T-cell (primary cell): ENCODE results near the gene ADAMTS19. TPM values are rescaled to one million over a fixed set of nuclear protein-coding genes. Genes with fewer than 3 reads are reported as not detected.
"Not testable (repeated sequence)": the region's sequence is repeated elsewhere in the genome, so short reads cannot be mapped to it uniquely, and the experiment has no call there.

ENCODE experiments used
- ATAC-seq, 4 experiments: fragments of 200-7000 bp in 3 of 4; fragments of 150-1000 bp in 1 of 4; cut with Tn5 transposase; replicated peaks in 1 of 4; 1 replicate in 3 of 4; 2 replicates in 1 of 4; pipeline ENCODE4 v1.10.0; 2021; ENCODE audit warnings: moderate library complexity in 3 of 4, mild to moderate bottlenecking in 2 of 4, moderate number of reproducible peaks in 1 of 4
- CTCF ChIA-PET, 2 donors: fragments of 300-600 bp; sonication (Branson Sonifier 250); formaldehyde crosslinking; loops; one replicate each; lab custom pipeline; 2022; ENCODE audit warnings: antibody characterized with exemption in 2 of 2; lab: Charles Lee
- POLR2A ChIA-PET, 2 donors: fragments of 300-600 bp; sonication (Branson Sonifier 250); formaldehyde crosslinking; loops; one replicate each; lab custom pipeline; 2022; ENCODE audit warnings: antibody characterized with exemption in 2 of 2; lab: Charles Lee
- DNase-seq, 35 experiments: peaks; one replicate each; pipeline versions ENCODE4 v3.0.0 to v3.0.0-alpha.2; 2013 to 2023
- H3K27ac ChIP-seq: one replicate; pipeline ENCODE4 v1.5.1; 2013; ENCODE audit warnings: low read length
- H3K27me3 ChIP-seq, 2 experiments: replicated peaks in 1 of 2; 1 replicate in 1 of 2; 2 replicates in 1 of 2; pipeline versions ENCODE4 v1.6.1 to v1.7.0; 2013; ENCODE audit warnings: low read length in 1 of 2, mixed read lengths in 1 of 2; ENCODE audit not compliant: control insufficient read depth in 2 of 2, insufficient read depth in 2 of 2; ENCODE audit errors: extremely low read depth in 1 of 2
- H3K36me3 ChIP-seq, 2 donors: 1 replicate in 1 of 2; 2 replicates in 1 of 2; pipeline versions ENCODE4 v1.6.1 to v1.7.0; 2013; ENCODE audit warnings: low read length in 1 of 2; ENCODE audit not compliant: control insufficient read depth in 2 of 2, insufficient read depth in 1 of 2; ENCODE audit errors: extremely low read depth in 1 of 2
- H3K4me1 ChIP-seq, 2 experiments: 1 replicate in 1 of 2; 2 replicates in 1 of 2; pipeline versions ENCODE4 v1.6.1 to v1.7.0; 2013; ENCODE audit warnings: low read length in 2 of 2, mixed read lengths in 1 of 2; ENCODE audit not compliant: insufficient read depth in 2 of 2, control insufficient read depth in 1 of 2; ENCODE audit errors: extremely low read depth in 1 of 2
- H3K4me3 ChIP-seq, 2 donors: 1 replicate in 1 of 2; 2 replicates in 1 of 2; pipeline versions ENCODE4 v1.5.1 to v1.7.0; 2013; ENCODE audit warnings: mild to moderate bottlenecking in 2 of 2, low read length in 1 of 2, moderate library complexity in 1 of 2; ENCODE audit not compliant: control insufficient read depth in 1 of 2; ENCODE audit errors: extremely low read depth in 1 of 2
- H3K9me3 ChIP-seq: 2 replicates; pipeline ENCODE4 v1.7.0; 2013
- H3K27ac Mint-ChIP-seq, 2 donors: one replicate each; pipeline ENCODE4 v1.8.0; 2020 to 2021; ENCODE audit warnings: mild to moderate bottlenecking in 2 of 2, mixed read lengths in 2 of 2
- H3K27me3 Mint-ChIP-seq, 2 donors: one replicate each; pipeline ENCODE4 v1.8.0; 2021 to 2022; ENCODE audit warnings: mixed read lengths in 2 of 2
- H3K36me3 Mint-ChIP-seq: one replicate; pipeline ENCODE4 v1.8.0; 2021; ENCODE audit warnings: mixed read lengths
- H3K4me1 Mint-ChIP-seq, 3 donors: one replicate each; pipeline ENCODE4 v1.8.0; 2020 to 2022; ENCODE audit warnings: mixed read lengths in 3 of 3, mild to moderate bottlenecking in 1 of 3
- H3K4me3 Mint-ChIP-seq, 3 donors: one replicate each; pipeline ENCODE4 v1.8.0; 2020 to 2022; ENCODE audit warnings: mild to moderate bottlenecking in 3 of 3, mixed read lengths in 3 of 3, moderate library complexity in 3 of 3
- H3K9me3 Mint-ChIP-seq, 3 donors: one replicate each; pipeline ENCODE4 v1.8.0; 2020 to 2022; ENCODE audit warnings: mixed read lengths in 3 of 3
- WGBS: methylation state at CpG from one replicate; pipeline ENCODE4 v1.1.5; 2013; ENCODE audit warnings: missing lambda C conversion rate; ENCODE audit not compliant: insufficient coverage; 5-methylcytosine and 5-hydroxymethylcytosine counted together
- total RNA-seq, 35 experiments: library from RNA in 6 of 35; stranded (reverse) in 6 of 35; fragments of 120-200 nt in 1 of 35; gene quantifications; one replicate each; pipeline versions ENCODE4 v1.2.1 to v1.2.4 and lab custom pipeline; 2013 to 2026

ADAMTS19 gene
- total RNA-seq, 5 donors from 2014 or later (not counting 1 experiment from before 2014, with no cell fraction given) = 0.13 to 0.18 TPM; not detected in 3

DNA sequence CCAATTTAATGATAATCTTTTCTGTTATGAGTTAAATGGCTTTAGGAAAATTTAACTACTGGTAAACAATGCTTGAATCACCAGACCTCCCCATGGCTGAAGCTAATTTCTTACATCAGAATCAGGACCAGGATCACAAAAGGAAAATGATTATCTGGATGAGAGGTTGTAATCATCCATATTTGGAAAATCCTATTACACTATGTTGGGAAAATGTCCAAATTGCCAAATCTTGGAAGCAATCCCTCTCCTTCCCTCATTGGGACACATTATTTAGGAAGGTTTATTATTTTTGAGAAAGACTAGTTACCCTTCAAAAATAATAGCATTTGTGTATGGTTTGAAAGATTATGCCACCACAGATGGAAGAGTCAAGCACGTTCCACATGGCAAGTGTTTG, 157.1 kb downstream of the ADAMTS19 start:
- H3K9me3 Mint-ChIP-seq = peaks cover 0 to 7% (median 0%) of the 10 kb centered on the region in 3 donors
- H3K27me3 Mint-ChIP-seq = no peaks in the 10 kb centered on the region
- no peaks in the 10 kb centered on the region for H3K4me1 Mint-ChIP-seq

DNA sequence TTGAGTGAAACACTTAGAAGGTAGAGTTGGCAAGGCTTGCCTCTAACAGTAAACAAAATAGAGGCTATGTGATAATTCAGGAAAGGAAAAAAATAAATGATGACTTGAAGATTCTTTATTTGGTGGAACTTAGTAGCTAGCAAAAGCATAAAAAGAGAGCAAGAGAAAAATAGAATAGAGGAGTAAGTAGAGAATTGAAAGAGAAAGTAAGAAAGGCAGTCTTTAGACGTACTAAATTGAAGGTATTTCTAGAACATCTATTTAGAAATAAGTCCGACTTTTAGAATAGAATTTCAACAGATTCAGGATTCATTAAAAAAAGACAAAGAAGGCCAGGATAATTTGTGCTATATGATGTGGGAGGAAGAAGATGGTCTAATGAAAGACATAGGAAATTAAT, 159.7 kb downstream of the ADAMTS19 start:
- Histone ChIP-seq H3K27ac (no peak overlapping the region), H3K9me3 (no peaks in the 10 kb centered on the region), H3K4me1 (no peaks in the 10 kb centered on the region), H3K4me3 (no peak overlapping the region), H3K27me3 (no peaks in the 10 kb centered on the region), H3K36me3 (no peaks in the 10 kb centered on the region)
- H3K36me3 Mint-ChIP-seq = no peaks in the 10 kb centered on the region
- no CpG with 5 or more reads among the region's 2 CpGs for WGBS
- no peak overlapping the region for H3K27ac Mint-ChIP-seq
- no peak for DNase-seq
- no peaks in the 10 kb centered on the region for H3K4me1 Mint-ChIP-seq
- CTCF ChIA-PET = interaction anchor here in 1 of 2 donors (0.6 kb wide), 1 partner anchor 1413 kb away, joined by 3 read pairs; no protein-coding TSS in a partner anchor
- no peaks in the 10 kb centered on the region for H3K27me3 Mint-ChIP-seq
- no peak overlapping the region for H3K4me3 Mint-ChIP-seq
- H3K9me3 Mint-ChIP-seq = peaks cover 0 to 7% (median under 1%) of the 10 kb centered on the region in 3 donors
- no peak for ATAC-seq
- POLR2A ChIA-PET = no interaction called here

More for the DNA sequence above, 157.1 kb downstream of the ADAMTS19 start:
- H3K36me3 ChIP-seq = no peaks in the 10 kb centered on the region
- ATAC-seq (no peak), DNase-seq (no peak)
- H3K4me3 ChIP-seq = no peak overlapping the region
- H3K4me1 ChIP-seq = no peaks in the 10 kb centered on the region
- H3K27me3 ChIP-seq = no peaks in the 10 kb centered on the region
- ChIA-PET CTCF (no interaction called here), POLR2A (no interaction called here)
- H3K27ac ChIP-seq = no peak overlapping the region
- Mint-ChIP-seq H3K36me3 (no peaks in the 10 kb centered on the region), H3K4me3 (no peak overlapping the region), H3K27ac (no peak overlapping the region)
- no peaks in the 10 kb centered on the region for H3K9me3 ChIP-seq
- 86% methylated on average over 1 of the region's 1 CpG for WGBS

DNA sequence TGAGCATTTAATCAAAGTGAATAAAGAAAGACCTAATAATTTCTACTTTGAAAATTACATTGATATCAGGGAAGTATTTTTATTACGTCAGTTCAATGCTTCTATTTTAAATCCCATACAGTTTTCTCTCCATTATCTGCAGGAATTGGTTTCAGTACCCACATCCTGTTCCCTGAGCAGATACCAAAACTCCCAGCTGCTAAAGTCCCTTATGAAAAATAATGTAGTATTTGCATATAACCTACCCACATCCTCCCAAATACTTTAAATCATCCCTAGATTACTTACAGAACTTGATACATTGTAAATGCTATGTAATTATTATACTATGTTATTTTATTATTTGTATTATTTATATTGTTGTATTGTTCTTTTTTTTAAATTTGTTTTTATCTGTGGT, 162.4 kb downstream of the ADAMTS19 start:
- no peaks in the 10 kb centered on the region for H3K27me3 ChIP-seq
- CTCF ChIA-PET = no interaction called here
- H3K9me3 Mint-ChIP-seq = peaks cover 4 to 14% (median 13%) of the 10 kb centered on the region in 3 donors
- WGBS = no CpG with 5 or more reads among the region's 1 CpG
- POLR2A ChIA-PET = no interaction called here
- H3K27ac ChIP-seq = no peak overlapping the region
- H3K27ac Mint-ChIP-seq = no peak overlapping the region
- ATAC-seq = no peak
- no peaks in the 10 kb centered on the region for H3K9me3 ChIP-seq
- H3K4me1 ChIP-seq = no peaks in the 10 kb centered on the region
- H3K27me3 Mint-ChIP-seq = no peaks in the 10 kb centered on the region
- H3K36me3 Mint-ChIP-seq = no peaks in the 10 kb centered on the region
- H3K36me3 ChIP-seq = no peaks in the 10 kb centered on the region
- DNase-seq = no peak
- H3K4me3 ChIP-seq = no peak overlapping the region
- H3K4me1 Mint-ChIP-seq = no peaks in the 10 kb centered on the region
- H3K4me3 Mint-ChIP-seq = no peak overlapping the region

DNA sequence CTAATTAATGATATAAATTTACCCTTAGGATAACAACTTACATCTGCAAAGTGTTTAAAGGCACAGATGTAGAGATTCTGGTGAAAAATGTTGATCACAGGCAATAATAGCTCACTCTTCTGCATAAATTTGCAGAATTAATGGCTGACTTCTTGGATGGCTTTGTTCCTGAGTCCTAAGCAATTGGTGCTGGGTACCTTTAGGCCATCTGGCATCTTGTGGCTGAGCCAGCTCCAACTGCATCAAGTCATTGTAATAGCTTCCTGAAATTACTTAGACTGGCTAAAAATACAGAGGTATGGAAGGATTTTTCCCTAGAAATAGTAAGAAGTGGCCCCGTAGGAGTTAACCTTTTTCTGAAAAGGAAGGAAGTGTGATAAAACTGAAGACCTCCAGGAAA, 169.5 kb downstream of the ADAMTS19 start:
- Histone ChIP-seq H3K9me3 (no peaks in the 10 kb centered on the region), H3K4me3 (no peak overlapping the region), H3K27ac (no peak overlapping the region), H3K27me3 (no peaks in the 10 kb centered on the region), H3K36me3 (no peaks in the 10 kb centered on the region), H3K4me1 (no peaks in the 10 kb centered on the region)
- Mint-ChIP-seq H3K36me3 (no peaks in the 10 kb centered on the region), H3K27ac (no peak overlapping the region), H3K27me3 (no peaks in the 10 kb centered on the region), H3K4me3 (no peak overlapping the region), H3K9me3 (peaks cover 11 to 25% (median 15%) of the 10 kb centered on the region in 3 donors), H3K4me1 (no peaks in the 10 kb centered on the region)
- ATAC-seq (no peak), DNase-seq (no peak)
- WGBS = 0% methylated on average over 1 of the region's 1 CpG
- ChIA-PET CTCF (no interaction called here), POLR2A (no interaction called here)

DNA sequence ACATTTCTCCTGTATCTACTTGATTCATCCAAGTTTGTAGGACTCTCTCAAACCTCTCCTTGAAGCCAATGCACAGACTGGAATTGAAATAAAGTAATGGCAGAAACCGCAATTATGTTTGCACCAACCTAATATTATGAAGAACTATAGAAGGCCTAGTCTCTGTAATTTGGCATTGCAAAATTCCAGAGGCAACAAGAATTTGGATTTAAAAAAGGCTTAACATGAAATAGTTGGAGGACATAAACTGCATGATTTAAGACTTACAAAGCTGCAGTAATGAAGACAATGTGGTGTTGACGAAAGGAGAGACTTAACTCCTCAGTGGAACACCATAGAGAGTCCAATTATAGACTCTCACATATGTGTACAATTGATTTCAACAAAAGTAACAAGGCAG, 170.0 kb downstream of the ADAMTS19 start:
- Histone ChIP-seq H3K4me3 (no peak overlapping the region), H3K9me3 (no peaks in the 10 kb centered on the region), H3K27ac (no peak overlapping the region), H3K4me1 (no peaks in the 10 kb centered on the region), H3K27me3 (no peaks in the 10 kb centered on the region), H3K36me3 (no peaks in the 10 kb centered on the region)
- Mint-ChIP-seq H3K9me3 (peaks cover 11 to 24% (median 20%) of the 10 kb centered on the region in 3 donors), H3K36me3 (no peaks in the 10 kb centered on the region), H3K27me3 (no peaks in the 10 kb centered on the region), H3K27ac (no peak overlapping the region), H3K4me3 (no peak overlapping the region), H3K4me1 (no peaks in the 10 kb centered on the region)
- POLR2A ChIA-PET = no interaction called here
- WGBS = no CpG with 5 or more reads among the region's 2 CpGs
- DNase-seq (no peak), ATAC-seq (no peak)
- CTCF ChIA-PET = no interaction called here

DNA sequence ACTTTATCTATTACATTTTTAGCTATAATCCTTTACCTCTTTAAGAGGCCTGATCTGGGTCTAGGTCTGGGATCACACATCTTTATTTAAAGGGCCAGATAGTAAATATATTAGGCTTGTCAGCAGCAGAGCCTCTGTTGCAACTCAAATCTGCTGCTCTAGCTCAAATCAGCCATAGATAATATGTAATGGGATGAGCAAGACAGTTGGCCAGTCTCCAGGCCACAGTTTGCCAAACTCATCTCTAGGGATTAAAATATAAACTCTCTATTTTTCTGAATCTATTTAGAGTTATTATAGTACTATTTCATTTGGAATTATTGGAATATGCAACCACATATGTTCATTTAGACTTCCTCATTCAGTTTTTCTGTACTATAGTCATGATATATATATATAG, 171.9 kb downstream of the ADAMTS19 start:
- Histone ChIP-seq H3K27ac (no peak overlapping the region), H3K9me3 (no peaks in the 10 kb centered on the region), H3K4me1 (no peaks in the 10 kb centered on the region), H3K36me3 (no peaks in the 10 kb centered on the region), H3K4me3 (no peak overlapping the region), H3K27me3 (no peaks in the 10 kb centered on the region)
- Mint-ChIP-seq H3K9me3 (peaks cover 10 to 20% (median 17%) of the 10 kb centered on the region in 3 donors), H3K27me3 (no peaks in the 10 kb centered on the region), H3K4me3 (no peak overlapping the region), H3K4me1 (no peaks in the 10 kb centered on the region), H3K27ac (no peak overlapping the region), H3K36me3 (no peaks in the 10 kb centered on the region)
- ATAC-seq = no peak
- ChIA-PET POLR2A (no interaction called here), CTCF (no interaction called here)
- no peak for DNase-seq

DNA sequence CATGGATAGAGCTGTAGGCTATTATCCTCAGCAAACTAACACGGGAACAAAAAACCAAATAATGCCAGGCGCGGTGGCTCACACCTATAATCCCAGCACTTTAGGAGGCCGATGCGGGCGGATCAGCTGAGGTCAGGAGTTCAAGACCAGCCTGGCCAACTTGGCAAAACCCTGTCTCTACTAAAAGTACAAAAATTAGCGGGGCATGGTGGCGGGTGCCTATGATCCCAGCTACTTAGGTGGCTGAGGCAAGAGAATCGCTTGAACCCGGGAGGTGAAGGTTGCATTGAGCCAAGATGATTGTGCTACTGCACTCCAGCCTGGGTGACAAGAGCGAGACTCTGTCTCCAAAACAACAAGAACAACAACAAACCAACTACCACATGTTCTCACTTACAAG, 177.4 kb downstream of the ADAMTS19 start:
- H3K4me1 Mint-ChIP-seq, H3K36me3 ChIP-seq, CTCF ChIA-PET, H3K27ac Mint-ChIP-seq, H3K4me3 Mint-ChIP-seq, H3K4me3 ChIP-seq, H3K27me3 ChIP-seq, H3K9me3 ChIP-seq, H3K27ac ChIP-seq, POLR2A ChIA-PET, H3K4me1 ChIP-seq, H3K27me3 Mint-ChIP-seq, DNase-seq, H3K36me3 Mint-ChIP-seq, ATAC-seq: not testable (repeated sequence)
- peaks cover 3 to 13% (median 11%) of the 10 kb centered on the region in 3 donors for H3K9me3 Mint-ChIP-seq
- WGBS = 94% methylated on average over 9 of the region's 11 CpGs
